Posterior vena cava (tissue), 2 donors: Measurements from ENCODE around the gene KIRREL3. TPM values are rescaled to one million over a fixed set of nuclear protein-coding genes. Genes with fewer than 3 reads are reported as not detected.
"Not testable (repeated sequence)": the region's sequence is repeated elsewhere in the genome, so short reads cannot be mapped to it uniquely, and the experiment has no call there.

ENCODE experiments used
- DNase-seq: peaks from one replicate; pipeline ENCODE4 v3.0.0-alpha.2; 2020; ENCODE audit warnings: low spot score
- intact Hi-C, 2 donors: fragments of 100-400 bp; cut with DNase I; formaldehyde crosslinking; loops; one replicate each; pipeline versions ENCODE4 v1.14.1 to v1.14.2; 2022 to 2023
- total RNA-seq, 2 donors: library from RNA; stranded (reverse); fragmentation: NEBNext Ultra II Directional; extraction: Animal tissue kit (Norgen Biotek cat#: 25700); gene quantifications; one replicate each; pipeline ENCODE4 v1.2.1, GENCODE V29; 2021
- donor health status: DM: yes; HTN: yes; CAD: no.
- donor health status: DM: yes; HTN: yes; CAD: no.

The KIRREL3 gene
- total RNA-seq, 2 donors from 2014 or later: 0.10 to 0.74 TPM

GRCh38 chr11:126968915-126969314, 31.7 kb downstream of the KIRREL3 start:
- intact Hi-C loops: no loop called here
- DNase-seq: no peak

- intact Hi-C loops: no loop called here
- no peak for DNase-seq
Observed at GRCh38 chr11:126965331-126965730, 35.2 kb downstream of the KIRREL3 start.

GRCh38 chr11:126963603-126964363, 36.8 kb downstream of the KIRREL3 start:
- no peak for DNase-seq
- intact Hi-C loops: no loop called here

- DNase-seq: no peak
- intact Hi-C loops: no loop called here
Observed at GRCh38 chr11:126963115-126963514, 37.5 kb downstream of the KIRREL3 start.

- intact Hi-C loops: no loop called here
- no peak for DNase-seq
Observed at GRCh38 chr11:126959700-126960099, 40.9 kb downstream of the KIRREL3 start.

GRCh38 chr11:126956635-126957034, 43.9 kb downstream of the KIRREL3 start:
- intact Hi-C loops: no loop called here

GRCh38 chr11:126952533-126952932, 48.0 kb downstream of the KIRREL3 start:
- DNase-seq, intact Hi-C loops: not testable (repeated sequence)

More at GRCh38 chr11:126956635-126957034, 43.9 kb downstream of the KIRREL3 start:
- DNase-seq: no peak

- DNase-seq: no peak
- intact Hi-C loops: no loop called here
Observed at GRCh38 chr11:126951465-126951864, 49.1 kb downstream of the KIRREL3 start.

GRCh38 chr11:126949066-126949891, 51.3 kb downstream of the KIRREL3 start:
- intact Hi-C loops: no loop called here
- no peak for DNase-seq

- DNase-seq: no peak
- intact Hi-C loops: no loop called here
Observed at GRCh38 chr11:126948563-126948962, 52.0 kb downstream of the KIRREL3 start.

GRCh38 chr11:126945319-126945718, 55.3 kb downstream of the KIRREL3 start:
- intact Hi-C loops: no loop called here

GRCh38 chr11:126943316-126943715, 57.3 kb downstream of the KIRREL3 start:
- intact Hi-C loops: no loop called here
- DNase-seq: no peak

More at GRCh38 chr11:126945319-126945718, 55.3 kb downstream of the KIRREL3 start:
- no peak for DNase-seq

GRCh38 chr11:126942146-126942545, 58.4 kb downstream of the KIRREL3 start:
- no peak for DNase-seq
- intact Hi-C loops: no loop called here

- intact Hi-C loops: no loop called here
- no peak for DNase-seq
Observed at GRCh38 chr11:126939552-126939951, 61.0 kb downstream of the KIRREL3 start.

- intact Hi-C loops: no loop called here
- DNase-seq: no peak
Observed at GRCh38 chr11:126938718-126939117, 61.9 kb downstream of the KIRREL3 start.

GRCh38 chr11:126930091-126930841, 70.3 kb downstream of the KIRREL3 start:
- intact Hi-C loops: no loop called here
- no peak for DNase-seq

GRCh38 chr11:126929179-126930061, 71.2 kb downstream of the KIRREL3 start:
- intact Hi-C loops: no loop called here
- DNase-seq: no peak

GRCh38 chr11:126927623-126928022, 72.9 kb downstream of the KIRREL3 start:
- no peak for DNase-seq
- intact Hi-C loops: no loop called here

- no peak for DNase-seq
- intact Hi-C loops: no loop called here
Observed at GRCh38 chr11:126926376-126926791, 74.2 kb downstream of the KIRREL3 start.
